HL-60 (cell line): ENCODE data around the gene TAF3.
"Not testable (repeated sequence)": the region's sequence is repeated elsewhere in the genome, so short reads cannot be mapped to it uniquely, and the experiment has no call there.

Experiments
- DNase-seq, 2 experiments: peaks; one replicate each; pipeline ENCODE4 v3.0.0-alpha.2; 2010 to 2020; ENCODE audit warnings: low read depth in 1 of 2, low spot score in 1 of 2
- H3K27ac ChIP-seq: fragments of 250-450 bp; sonication (Bioruptor Pico); replicated peaks from 2 replicates; pipeline ENCODE4 v1.5.1; 2020; ENCODE audit warnings: mild to moderate bottlenecking, moderate library complexity
- H3K27me3 ChIP-seq: fragments of 250-450 bp; sonication (Bioruptor Pico); 2 replicates; pipeline ENCODE4 v1.5.1; 2021; ENCODE audit warnings: mild to moderate bottlenecking, moderate library complexity; ENCODE audit not compliant: insufficient read depth, poor library complexity, severe bottlenecking
- H3K4me3 ChIP-seq: replicated peaks from 2 replicates; pipeline ENCODE4 v1.5.1; 2011; ENCODE audit warnings: mild to moderate bottlenecking, control low read depth, low read length; ENCODE audit not compliant: insufficient read depth
- GABPA ChIP-seq: IDR thresholded peaks from 2 replicates; pipeline ENCODE4 v1.6.1; 2012; ENCODE audit warnings: low read depth
- POLR2AphosphoS5 ChIP-seq: IDR thresholded peaks from 2 replicates; pipeline ENCODE4 v1.6.1; 2012; ENCODE audit warnings: low read depth
- REST ChIP-seq: IDR thresholded peaks from 2 replicates; pipeline ENCODE4 v1.6.1; 2012; ENCODE audit warnings: low read depth; ENCODE audit not compliant: insufficient replicate concordance
- SPI1 ChIP-seq: IDR thresholded peaks from 2 replicates; pipeline ENCODE4 v1.6.1; 2012; ENCODE audit warnings: low read depth, mild to moderate bottlenecking, borderline replicate concordance
- TF ChIP-seq, protein P1 (sequence below): IDR thresholded peaks from one replicate; pipeline ENCODE4 v1.5.1; 2011; ENCODE audit warnings: low read length, control low read depth, inconsistent platforms; ENCODE audit not compliant: insufficient read depth

The TAF3 gene

GRCh38 chr10:8026349-8027259 lies 208.3 kb downstream of the TAF3 start:
- no peak for TF ChIP-seq POLR2AphosphoS5
- H3K4me3 ChIP-seq, result no peak overlapping the region
- DNase-seq, result no peak
- H3K27ac ChIP-seq, result no peak overlapping the region
- H3K27me3 ChIP-seq, result no peaks in the 10 kb centered on the region

GRCh38 chr10:8031211-8031610 lies 212.9 kb downstream of the TAF3 start:
- H3K27me3 ChIP-seq, H3K27ac ChIP-seq, H3K4me3 ChIP-seq, DNase-seq: not testable (repeated sequence)

GRCh38 chr10:8032558-8032957 lies 214.3 kb downstream of the TAF3 start:
- Histone ChIP-seq H3K4me3 (no peak overlapping the region), H3K27ac (no peak overlapping the region), H3K27me3 (peaks cover 10% of the 10 kb centered on the region)
- TF ChIP-seq, protein P1, sequence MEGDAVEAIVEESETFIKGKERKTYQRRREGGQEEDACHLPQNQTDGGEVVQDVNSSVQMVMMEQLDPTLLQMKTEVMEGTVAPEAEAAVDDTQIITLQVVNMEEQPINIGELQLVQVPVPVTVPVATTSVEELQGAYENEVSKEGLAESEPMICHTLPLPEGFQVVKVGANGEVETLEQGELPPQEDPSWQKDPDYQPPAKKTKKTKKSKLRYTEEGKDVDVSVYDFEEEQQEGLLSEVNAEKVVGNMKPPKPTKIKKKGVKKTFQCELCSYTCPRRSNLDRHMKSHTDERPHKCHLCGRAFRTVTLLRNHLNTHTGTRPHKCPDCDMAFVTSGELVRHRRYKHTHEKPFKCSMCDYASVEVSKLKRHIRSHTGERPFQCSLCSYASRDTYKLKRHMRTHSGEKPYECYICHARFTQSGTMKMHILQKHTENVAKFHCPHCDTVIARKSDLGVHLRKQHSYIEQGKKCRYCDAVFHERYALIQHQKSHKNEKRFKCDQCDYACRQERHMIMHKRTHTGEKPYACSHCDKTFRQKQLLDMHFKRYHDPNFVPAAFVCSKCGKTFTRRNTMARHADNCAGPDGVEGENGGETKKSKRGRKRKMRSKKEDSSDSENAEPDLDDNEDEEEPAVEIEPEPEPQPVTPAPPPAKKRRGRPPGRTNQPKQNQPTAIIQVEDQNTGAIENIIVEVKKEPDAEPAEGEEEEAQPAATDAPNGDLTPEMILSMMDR, result no peak
- TF ChIP-seq POLR2AphosphoS5 (no peak), SPI1 (no peak), REST (no peak), GABPA (no peak)
- no peak for DNase-seq

- TF ChIP-seq POLR2AphosphoS5 (no peak), SPI1 (no peak)
- Histone ChIP-seq H3K27ac (no peak overlapping the region), H3K27me3 (peaks cover 14% of the 10 kb centered on the region), H3K4me3 (no peak overlapping the region)
- no peak for DNase-seq
Observed at GRCh38 chr10:8033812-8034465, 215.6 kb downstream of the TAF3 start.

DNA sequence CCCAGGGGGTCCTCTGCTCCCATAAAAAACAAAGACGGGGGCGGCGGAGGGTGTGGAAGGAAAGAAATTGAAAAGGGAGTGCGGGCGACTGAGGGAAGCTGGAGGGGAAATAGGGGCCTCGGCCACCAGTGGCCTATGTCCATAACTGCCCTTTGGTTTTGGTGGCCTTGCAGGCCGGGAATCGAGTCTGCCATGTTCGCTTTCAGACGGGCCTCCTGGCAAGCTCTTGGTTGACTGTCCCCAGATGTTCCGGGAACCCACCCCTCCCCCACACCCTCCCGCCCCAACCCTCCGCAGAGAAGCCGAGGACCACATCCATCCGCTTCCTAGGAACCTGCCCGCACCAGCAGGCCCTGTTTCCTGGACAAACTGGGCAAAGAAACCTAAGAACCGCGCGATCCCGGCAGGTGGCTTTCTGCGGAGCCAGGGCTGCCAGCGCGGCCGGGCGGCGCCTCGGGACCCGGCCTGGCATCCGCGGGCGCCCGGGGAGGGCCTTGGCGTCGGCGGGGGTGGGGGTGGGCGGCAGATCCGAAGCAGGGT lies 216.2 kb downstream of the TAF3 start:
- Histone ChIP-seq H3K27me3 (peaks cover 14% of the 10 kb centered on the region), H3K27ac (no peak overlapping the region), H3K4me3 (no peak overlapping the region)
- TF ChIP-seq REST (no peak), GABPA (no peak), SPI1 (no peak), POLR2AphosphoS5 (no peak)
- TF ChIP-seq, protein P1, result no peak
- no peak for DNase-seq
